ENCODE measurements around the gene CLEC4G.

DNA sequence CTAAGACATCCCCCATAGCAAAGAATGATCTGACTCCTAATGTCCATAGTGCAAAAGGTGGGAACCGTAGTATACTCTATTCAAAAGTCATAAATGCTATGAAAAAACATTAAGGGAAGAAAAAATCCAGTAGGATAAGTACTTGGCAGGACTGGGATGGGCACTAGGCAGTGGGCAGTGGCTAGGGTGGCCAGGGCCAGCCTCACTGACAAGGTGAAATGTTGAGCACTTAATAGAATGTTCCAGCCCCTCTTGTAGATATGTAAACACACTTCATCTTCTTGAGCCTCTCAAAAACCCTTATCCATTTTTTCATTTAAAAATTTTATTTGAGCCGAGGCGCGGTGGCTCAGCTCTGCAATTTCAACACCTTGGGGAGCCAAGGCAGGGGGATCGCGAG is 1.5 kb upstream of the CLEC4G start:
- TF ChIP-seq POLR2A (IDR thresholded peaks at IDR 0.05; ENCODE audit: control extremely low read depth in 1 of 2, low read depth in 2 of 2, low read length in 2 of 2) (no peak), CBX5 (IDR thresholded peaks at IDR 0.05; ENCODE audit: low read depth, low read length) (no peak), YY1 (IDR thresholded peaks at IDR 0.05; ENCODE audit: low read depth, low read length) (no peak), HDAC2 (IDR thresholded peaks at IDR 0.05; ENCODE audit: borderline replicate concordance in 1 of 2, low read depth in 2 of 2, low read length in 2 of 2) (no peak), CREB1 (IDR thresholded peaks at IDR 0.05) (no peak)
- TF ChIP-seq, protein P1, sequence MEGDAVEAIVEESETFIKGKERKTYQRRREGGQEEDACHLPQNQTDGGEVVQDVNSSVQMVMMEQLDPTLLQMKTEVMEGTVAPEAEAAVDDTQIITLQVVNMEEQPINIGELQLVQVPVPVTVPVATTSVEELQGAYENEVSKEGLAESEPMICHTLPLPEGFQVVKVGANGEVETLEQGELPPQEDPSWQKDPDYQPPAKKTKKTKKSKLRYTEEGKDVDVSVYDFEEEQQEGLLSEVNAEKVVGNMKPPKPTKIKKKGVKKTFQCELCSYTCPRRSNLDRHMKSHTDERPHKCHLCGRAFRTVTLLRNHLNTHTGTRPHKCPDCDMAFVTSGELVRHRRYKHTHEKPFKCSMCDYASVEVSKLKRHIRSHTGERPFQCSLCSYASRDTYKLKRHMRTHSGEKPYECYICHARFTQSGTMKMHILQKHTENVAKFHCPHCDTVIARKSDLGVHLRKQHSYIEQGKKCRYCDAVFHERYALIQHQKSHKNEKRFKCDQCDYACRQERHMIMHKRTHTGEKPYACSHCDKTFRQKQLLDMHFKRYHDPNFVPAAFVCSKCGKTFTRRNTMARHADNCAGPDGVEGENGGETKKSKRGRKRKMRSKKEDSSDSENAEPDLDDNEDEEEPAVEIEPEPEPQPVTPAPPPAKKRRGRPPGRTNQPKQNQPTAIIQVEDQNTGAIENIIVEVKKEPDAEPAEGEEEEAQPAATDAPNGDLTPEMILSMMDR (IDR thresholded peaks at IDR 0.05; ENCODE audit: control extremely low read depth in 1 of 3, insufficient read depth in 1 of 3, low read depth in 1 of 3, low read length in 3 of 3), result no peak
- TF ChIP-seq, protein P2, sequence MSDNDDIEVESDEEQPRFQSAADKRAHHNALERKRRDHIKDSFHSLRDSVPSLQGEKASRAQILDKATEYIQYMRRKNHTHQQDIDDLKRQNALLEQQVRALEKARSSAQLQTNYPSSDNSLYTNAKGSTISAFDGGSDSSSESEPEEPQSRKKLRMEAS (IDR thresholded peaks at IDR 0.05), result no peak

Data from H1 (cell line).